NOMO-1 treated with DMSO at 0.1 percent for 48 hours (cell line): Measurements from ENCODE around the gene PRKG1.
"Not testable (repeated sequence)": the region's sequence is repeated elsewhere in the genome, so short reads cannot be mapped to it uniquely, and the experiment has no call there.

Experiments
- DNase-seq: peaks from one replicate; lab custom pipeline; 2025; ENCODE audit not compliant: unreplicated experiment; lab: John Stamatoyannopoulos, UW

PRKG1 gene

GRCh38 chr10:52226197-52226847, 1152.0 kb downstream of the PRKG1 start:
- no peak for DNase-seq

DNA sequence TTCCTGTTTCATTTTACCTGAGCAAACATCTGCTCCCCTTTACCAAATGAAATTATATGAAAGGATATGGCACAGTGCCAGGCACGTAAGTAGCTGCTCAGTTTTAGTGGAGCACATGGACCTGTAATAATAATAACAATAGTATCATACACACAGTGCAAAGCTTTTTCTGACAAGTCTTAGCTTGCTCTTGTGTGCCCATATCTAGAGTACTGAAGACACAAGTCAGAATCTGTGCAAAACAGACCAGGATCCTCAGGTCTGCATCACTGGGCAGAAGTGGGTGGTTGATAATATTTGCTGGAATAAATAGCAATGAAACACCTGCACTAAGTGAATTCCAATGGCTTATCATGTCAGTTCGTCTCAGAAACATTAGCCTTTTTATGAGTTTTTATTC, 1154.3 kb downstream of the PRKG1 start:
- DNase-seq: no peak

GRCh38 chr10:52229291-52229931, 1155.1 kb downstream of the PRKG1 start:
- no peak for DNase-seq

DNA sequence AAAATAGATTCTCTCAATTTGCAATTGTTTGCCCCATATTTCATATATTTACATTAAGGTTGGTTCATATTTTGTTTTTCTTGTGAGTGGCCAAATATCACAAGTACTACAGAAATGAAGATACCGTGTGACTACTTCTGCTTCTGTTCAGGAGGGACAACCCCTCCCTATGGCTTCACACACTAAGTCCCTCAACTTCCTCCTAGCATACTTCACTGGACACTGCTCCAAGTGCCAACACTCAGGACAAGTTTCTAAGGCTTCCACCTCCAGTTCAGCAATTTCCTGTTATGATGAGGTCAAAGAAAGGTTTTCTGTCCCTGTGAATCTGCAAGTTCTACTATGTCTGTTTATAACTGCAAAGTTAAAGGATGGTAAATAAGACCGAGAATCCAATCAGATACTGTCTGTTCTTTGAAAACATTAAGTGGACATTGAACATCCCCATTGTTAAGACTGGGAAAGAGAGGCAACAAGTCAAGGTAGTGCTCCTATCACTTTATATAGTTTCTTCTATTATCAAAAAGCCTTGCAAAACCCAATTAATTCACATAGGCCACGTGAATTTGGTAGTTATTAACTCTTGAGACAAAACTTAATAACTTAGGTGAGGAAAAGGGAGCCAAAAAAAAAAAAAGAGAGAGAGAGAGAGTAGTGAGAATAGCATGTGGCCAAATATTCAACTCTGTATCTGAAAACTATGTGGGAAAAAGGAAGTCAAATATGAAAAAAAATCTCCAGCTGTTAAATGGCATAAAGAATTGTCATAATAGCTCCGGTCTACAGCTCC, 1158.5 kb downstream of the PRKG1 start:
- DNase-seq: no peak

DNA sequence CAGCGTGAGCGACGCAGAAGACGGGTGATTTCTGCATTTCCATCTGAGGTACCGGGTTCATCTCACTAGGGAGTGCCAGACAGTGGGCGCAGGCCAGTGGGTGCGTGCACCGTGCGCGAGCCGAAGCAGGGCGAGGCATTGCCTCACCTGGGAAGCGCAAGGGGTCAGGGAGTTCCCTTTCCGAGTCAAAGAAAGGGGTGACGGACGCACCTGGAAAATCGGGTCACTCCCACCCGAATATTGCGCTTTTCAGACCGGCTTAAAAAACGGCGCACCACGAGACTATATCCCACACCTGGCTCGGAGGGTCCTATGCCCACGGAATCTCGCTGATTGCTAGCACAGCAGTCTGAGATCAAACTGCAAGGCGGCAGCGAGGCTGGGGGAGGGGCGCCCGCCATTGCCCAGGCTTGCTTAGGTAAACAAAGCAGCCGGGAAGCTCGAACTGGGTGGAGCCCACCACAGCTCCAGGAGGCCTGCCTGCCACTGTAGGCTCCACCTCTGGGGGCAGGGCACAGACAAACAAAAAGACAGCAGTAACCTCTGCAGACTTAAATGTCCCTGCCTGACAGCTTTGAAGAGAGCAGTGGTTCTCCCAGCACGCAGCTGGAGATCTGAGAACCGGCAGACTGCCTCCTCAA, 1159.2 kb downstream of the PRKG1 start:
- DNase-seq: not testable (repeated sequence)

GRCh38 chr10:52239771-52240170, 1165.5 kb downstream of the PRKG1 start:
- no peak for DNase-seq

GRCh38 chr10:52245547-52245946, 1171.3 kb downstream of the PRKG1 start:
- DNase-seq: no peak

GRCh38 chr10:52247929-52248328, 1173.6 kb downstream of the PRKG1 start:
- DNase-seq: not testable (repeated sequence)

DNA sequence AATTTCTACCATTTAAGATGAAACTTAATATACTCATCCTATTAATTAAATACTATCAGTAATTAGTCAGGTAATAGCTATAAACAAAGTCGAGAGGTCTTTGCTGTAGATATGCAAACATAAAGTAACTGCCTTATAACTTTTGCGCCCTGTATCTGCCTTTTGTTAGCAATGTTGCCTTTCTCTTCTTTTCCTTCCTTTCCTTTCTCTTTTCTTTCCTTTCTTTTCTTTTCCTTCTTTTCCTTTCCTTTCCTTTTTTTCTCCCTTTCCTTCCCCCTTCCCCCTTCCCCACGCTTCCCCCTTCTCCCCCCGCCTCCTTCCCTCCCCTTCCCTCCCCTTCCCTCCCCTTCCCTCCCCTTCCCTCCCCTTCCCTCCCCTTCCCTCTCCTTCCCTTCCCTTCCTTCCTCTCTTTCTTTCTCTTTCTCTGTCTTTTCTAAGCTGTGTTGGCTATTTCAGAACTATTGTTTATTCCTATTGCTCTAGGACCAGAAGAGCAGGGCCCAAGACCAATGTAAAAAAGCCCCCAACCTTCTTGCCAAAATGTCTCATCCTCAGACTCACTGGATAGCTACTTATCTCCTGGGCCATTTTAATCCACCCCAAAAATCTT, 1174.5 kb downstream of the PRKG1 start:
- no peak for DNase-seq

DNA sequence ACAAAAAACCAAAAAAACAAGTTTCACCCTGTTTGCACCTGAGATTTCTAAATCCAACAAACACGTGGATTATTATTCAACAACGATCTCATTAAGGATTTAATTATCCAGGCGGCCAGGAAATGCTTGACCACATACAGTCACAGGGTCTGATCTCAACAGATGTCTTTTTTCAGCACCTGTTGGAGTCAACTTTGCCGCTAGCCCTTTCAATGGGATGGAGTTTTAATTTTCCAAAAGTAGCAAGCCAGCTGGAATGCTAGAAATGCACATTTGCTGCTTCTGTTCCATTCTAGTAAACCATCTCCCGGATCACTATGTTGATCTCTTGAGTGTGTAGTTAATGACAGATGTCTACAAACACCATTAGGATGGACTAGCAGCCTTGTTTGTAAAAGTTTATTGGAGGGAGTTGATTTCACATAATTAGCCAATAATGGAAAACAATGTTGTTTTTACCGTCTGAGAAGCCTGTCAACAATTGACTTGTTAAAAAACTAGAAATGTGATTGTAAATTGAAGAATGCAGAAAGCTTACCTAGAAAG, 1175.6 kb downstream of the PRKG1 start:
- no peak for DNase-seq

DNA sequence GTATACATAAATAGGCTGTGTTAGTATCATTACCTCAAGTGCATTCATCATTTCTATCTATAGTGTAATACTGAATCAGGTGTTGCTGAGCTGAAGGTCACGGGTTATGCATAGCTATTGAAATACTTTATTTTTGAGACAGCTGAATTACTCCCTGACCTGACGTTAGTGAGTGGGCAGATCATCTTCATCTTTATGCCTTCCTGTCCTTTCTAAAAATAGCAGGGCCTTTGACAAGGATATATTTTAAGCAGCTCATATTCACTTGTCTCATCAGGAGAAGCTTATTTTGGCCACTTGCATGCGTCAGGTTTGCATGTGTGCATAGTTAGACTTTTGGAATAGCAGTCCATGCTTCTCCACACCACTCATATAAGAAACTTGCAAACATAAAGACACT, 1176.2 kb downstream of the PRKG1 start:
- no peak for DNase-seq

DNA sequence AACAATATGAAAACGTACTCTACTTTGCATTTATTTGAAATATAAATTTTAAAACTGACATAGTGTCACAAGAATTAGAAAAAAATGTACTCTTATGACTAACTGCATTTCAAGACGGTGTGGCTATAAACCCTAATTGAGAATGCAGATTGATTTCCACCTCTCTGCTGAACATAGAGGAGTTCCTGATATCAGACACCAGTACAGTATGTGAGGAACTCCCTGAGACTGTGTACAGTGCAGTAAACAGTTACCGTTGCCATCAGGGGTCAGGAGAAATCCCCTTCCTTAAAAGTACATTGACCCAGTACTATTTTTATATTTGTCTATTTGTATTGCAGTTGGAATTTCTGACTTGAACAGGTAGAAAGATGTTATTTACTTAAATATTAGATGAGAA, 1178.0 kb downstream of the PRKG1 start:
- DNase-seq: no peak

GRCh38 chr10:52256832-52257691, 1182.8 kb downstream of the PRKG1 start:
- no peak for DNase-seq

DNA sequence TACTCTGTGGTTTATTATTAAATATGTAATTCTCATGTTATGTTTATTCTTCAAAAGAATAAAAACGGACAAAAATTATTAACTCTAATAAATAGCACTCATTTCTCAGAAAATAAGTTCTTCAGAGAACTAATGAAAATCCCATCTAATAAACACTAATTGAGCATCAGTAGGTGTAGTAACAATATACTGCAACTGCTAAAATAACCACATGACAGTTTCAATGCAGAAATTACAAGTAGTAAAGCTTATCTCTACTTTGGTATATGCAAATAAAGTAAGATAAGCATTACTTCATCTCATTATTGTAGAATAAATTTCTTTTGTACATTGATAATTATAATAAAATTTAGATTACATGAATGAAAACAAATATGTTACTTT, 1183.4 kb downstream of the PRKG1 start:
- DNase-seq: no peak

DNA sequence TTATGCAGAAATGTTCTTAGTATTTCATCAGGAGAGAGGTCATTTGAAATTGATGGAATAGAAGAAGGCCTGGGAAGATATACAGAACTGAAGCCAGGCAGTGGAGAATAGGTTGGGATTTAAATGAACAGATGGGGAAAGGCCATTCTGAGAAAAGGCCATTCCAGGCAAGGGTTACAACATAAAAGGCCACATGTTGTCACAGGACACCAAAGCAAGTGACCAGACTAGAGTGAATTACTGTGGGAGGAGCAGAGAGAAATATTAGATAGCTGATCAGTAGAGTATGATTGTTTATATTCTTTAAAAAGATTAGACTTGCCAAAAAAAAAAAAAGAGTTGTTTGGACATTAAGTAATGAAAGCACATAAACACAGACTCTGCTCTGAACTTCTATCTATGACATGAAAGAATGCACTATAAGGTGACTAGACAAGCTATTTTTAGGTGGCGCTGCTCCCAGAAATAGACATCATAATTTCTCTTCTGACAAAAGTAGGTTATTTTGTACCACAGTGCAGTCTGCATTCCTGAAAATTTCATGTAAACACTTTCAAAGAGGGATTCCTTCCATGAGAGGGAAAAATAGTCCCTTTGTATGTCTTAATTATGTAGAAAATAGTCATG, 1184.6 kb downstream of the PRKG1 start:
- DNase-seq: no peak

GRCh38 chr10:52259426-52259812, 1185.1 kb downstream of the PRKG1 start:
- no peak for DNase-seq

DNA sequence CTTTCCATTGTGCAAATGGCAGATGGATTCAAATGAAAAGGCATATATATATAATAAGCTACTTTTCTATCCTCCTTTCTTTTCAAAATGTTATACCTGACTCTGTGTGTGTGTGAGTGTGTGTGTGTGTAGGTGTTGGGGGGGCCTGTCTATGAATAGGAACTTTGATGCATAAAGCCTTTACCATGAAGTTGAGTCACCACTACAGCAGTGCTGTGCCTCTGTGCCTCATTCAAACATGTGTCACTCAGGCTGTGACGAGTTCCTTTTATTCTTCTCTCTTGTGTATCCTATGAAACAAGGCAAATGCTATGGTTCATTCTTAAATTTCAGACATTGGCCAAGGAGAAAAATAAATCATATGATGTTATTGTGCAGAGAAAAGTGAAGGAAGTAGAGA, 1187.1 kb downstream of the PRKG1 start:
- DNase-seq: no peak

DNA sequence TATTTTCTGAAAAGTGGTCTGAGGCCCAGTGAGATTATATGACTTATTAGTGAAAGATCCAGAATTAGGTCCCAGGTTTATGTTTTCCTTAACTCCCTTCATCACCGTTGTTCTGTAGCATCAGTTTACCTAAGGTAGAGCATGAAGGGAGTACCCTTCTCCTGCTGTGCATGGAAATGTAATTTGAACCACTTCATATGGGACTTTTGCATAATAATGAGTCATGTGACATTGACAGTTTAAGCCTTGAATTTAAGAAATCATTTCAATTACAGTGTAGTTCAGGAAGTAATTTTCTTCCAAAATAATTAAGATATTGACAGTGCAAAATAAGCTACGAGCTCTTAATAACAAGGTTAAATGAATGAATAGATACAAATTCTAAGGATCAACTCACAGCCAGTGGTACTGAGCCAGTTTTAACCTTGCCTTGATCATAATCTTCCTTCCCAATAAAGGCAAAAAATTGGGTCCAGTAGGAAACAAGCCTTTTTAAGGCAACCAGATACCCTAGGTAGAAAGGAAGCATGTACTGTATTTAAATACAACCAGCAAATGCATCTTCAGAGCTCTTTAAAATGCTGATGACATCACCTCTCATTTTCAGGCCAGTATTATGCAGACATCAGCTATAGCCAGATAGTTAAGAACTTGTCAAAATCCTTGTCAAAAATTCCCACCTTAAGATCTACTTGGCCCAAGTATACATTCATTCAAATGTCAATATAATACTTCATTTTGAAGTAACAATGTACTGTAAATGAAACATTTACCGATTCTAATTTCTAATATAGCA, 1191.0 kb downstream of the PRKG1 start:
- DNase-seq: no peak

- no peak for DNase-seq
Observed at GRCh38 chr10:52266858-52267257, 1192.6 kb downstream of the PRKG1 start.
